Mesothelial cell of epicardium (in vitro differentiated cells): Measurements from ENCODE around the gene SLC9C1. TPM values are rescaled to one million over a fixed set of nuclear protein-coding genes. Genes with fewer than 3 reads are reported as not detected.

ENCODE experiments used
- DNase-seq, 2 experiments: peaks; one replicate each; pipeline ENCODE4 v3.0.0; 2021; ENCODE audit warnings: low spot score in 2 of 2; ENCODE audit not compliant: unreplicated experiment in 2 of 2
- H3K27ac Mint-ChIP-seq: 2 replicates; pipeline ENCODE4 v1.8.0; 2021; ENCODE audit warnings: mixed read lengths
- H3K27me3 Mint-ChIP-seq: 2 replicates; pipeline ENCODE4 v1.8.0; 2021; ENCODE audit warnings: low read depth, mixed read lengths
- H3K36me3 Mint-ChIP-seq: 2 replicates; pipeline ENCODE4 v1.8.0; 2021; ENCODE audit warnings: mixed read lengths
- H3K4me1 Mint-ChIP-seq: 2 replicates; pipeline ENCODE4 v1.8.0; 2021; ENCODE audit warnings: mixed read lengths
- H3K4me3 Mint-ChIP-seq: 2 replicates; pipeline ENCODE4 v1.8.0; 2021; ENCODE audit warnings: mild to moderate bottlenecking, moderate library complexity, mixed read lengths
- H3K9me3 Mint-ChIP-seq: 2 replicates; pipeline ENCODE4 v1.8.0; 2021; ENCODE audit warnings: mixed read lengths
- CTCF ChIP-seq: fragments of 200-600 bp; sonication (generic); IDR thresholded peaks from one replicate; pipeline ENCODE4 v1.5.0; 2021; ENCODE audit warnings: antibody characterized with exemption; ENCODE audit not compliant: unreplicated experiment
- total RNA-seq: library from RNA; stranded (reverse); gene quantifications from 3 replicates; pipeline ENCODE4 v1.2.1, GENCODE V29; 2021

Gene SLC9C1
- total RNA-seq, 1 donor from 2014 or later = 0.69 TPM

GRCh38 chr3:112175037-112175436 lies 119.0 kb downstream of the SLC9C1 start:
- H3K36me3 Mint-ChIP-seq = no peaks in the 10 kb centered on the region
- H3K27ac Mint-ChIP-seq = no peak overlapping the region
- no peak overlapping the region for H3K4me3 Mint-ChIP-seq
- no peak for DNase-seq
- H3K4me1 Mint-ChIP-seq = no peaks in the 10 kb centered on the region
- no peak for TF ChIP-seq CTCF
- peaks cover 5% of the 10 kb centered on the region for H3K9me3 Mint-ChIP-seq
- no peaks in the 10 kb centered on the region for H3K27me3 Mint-ChIP-seq

GRCh38 chr3:112171144-112171543 lies 122.9 kb downstream of the SLC9C1 start:
- Mint-ChIP-seq H3K4me1 (no peaks in the 10 kb centered on the region), H3K27me3 (no peaks in the 10 kb centered on the region), H3K36me3 (no peaks in the 10 kb centered on the region), H3K4me3 (no peak overlapping the region), H3K27ac (no peak overlapping the region), H3K9me3 (peaks cover 8% of the 10 kb centered on the region)
- no peak for TF ChIP-seq CTCF
- no peak for DNase-seq

GRCh38 chr3:112170046-112170445 lies 124.0 kb downstream of the SLC9C1 start:
- Mint-ChIP-seq H3K4me3 (no peak overlapping the region), H3K27me3 (no peaks in the 10 kb centered on the region), H3K9me3 (peaks cover 9% of the 10 kb centered on the region), H3K27ac (no peak overlapping the region), H3K36me3 (no peaks in the 10 kb centered on the region), H3K4me1 (no peaks in the 10 kb centered on the region)
- TF ChIP-seq CTCF = no peak
- DNase-seq = no peak

GRCh38 chr3:112167758-112168157 lies 126.3 kb downstream of the SLC9C1 start:
- TF ChIP-seq CTCF = no peak
- Mint-ChIP-seq H3K9me3 (peaks cover 10% of the 10 kb centered on the region), H3K4me3 (no peak overlapping the region), H3K36me3 (no peaks in the 10 kb centered on the region), H3K27ac (no peak overlapping the region), H3K4me1 (no peaks in the 10 kb centered on the region), H3K27me3 (no peaks in the 10 kb centered on the region)
- DNase-seq = no peak

- Mint-ChIP-seq H3K27ac (no peak overlapping the region), H3K27me3 (no peaks in the 10 kb centered on the region), H3K9me3 (peaks cover 42% of the 10 kb centered on the region), H3K36me3 (no peaks in the 10 kb centered on the region), H3K4me3 (no peak overlapping the region), H3K4me1 (no peaks in the 10 kb centered on the region)
- no peak for TF ChIP-seq CTCF
- no peak for DNase-seq
These were observed 144.9 kb downstream of the SLC9C1 start for GRCh38 chr3:112149136-112149535.

- Mint-ChIP-seq H3K27ac (no peak overlapping the region), H3K36me3 (no peaks in the 10 kb centered on the region), H3K9me3 (peaks cover 41% of the 10 kb centered on the region), H3K4me1 (no peaks in the 10 kb centered on the region), H3K27me3 (no peaks in the 10 kb centered on the region), H3K4me3 (no peak overlapping the region)
- no peak for DNase-seq
- TF ChIP-seq CTCF = no peak
These were observed 150.3 kb downstream of the SLC9C1 start for GRCh38 chr3:112143689-112144088.
